ENCODE measurements around the gene PAGR1. TPM values are rescaled to one million over a fixed set of nuclear protein-coding genes. Genes with fewer than 3 reads are reported as not detected.

PAGR1 gene
- total and polyA plus RNA-seq, 2 experiments from 2014 or later: 39.3 to 53.4 TPM

GRCh38 chr16:29852654-29853053, 36.7 kb downstream of the PAGR1 start:
- 74% methylated on average over 7 of the region's 7 CpGs for WGBS (ENCODE audit: low lambda C conversion rate, missing lambda C conversion rate)
- no peak overlapping the region for H3K27ac ChIP-seq
- H3K9me2 ChIP-seq (replicated peaks; ENCODE audit: insufficient read depth): no peaks in the 10 kb centered on the region
- H2AFZ ChIP-seq: no peak overlapping the region
- no peaks in the 10 kb centered on the region for H3K27me3 ChIP-seq
- no peak overlapping the region for H3K4me3 ChIP-seq
- no peaks in the 10 kb centered on the region for H3K36me3 ChIP-seq (replicated peaks; ENCODE audit: insufficient read depth, low read depth)
- no peaks in the 10 kb centered on the region for H3K79me2 ChIP-seq
- TF ChIP-seq CTCF (IDR thresholded peaks at IDR 0.05; ENCODE audit: poor library complexity) (no peak), EZH2 (IDR thresholded peaks at IDR 0.05; ENCODE audit: borderline replicate concordance) (no peak), EZH2phosphoT487 (IDR thresholded peaks at IDR 0.05; ENCODE audit: low read depth, severe bottlenecking, unreplicated experiment) (no peak)
- no peak for DNase-seq (ENCODE audit: low spot score)
- no peak overlapping the region for H3K4me2 ChIP-seq
- no peaks in the 10 kb centered on the region for H3K9me3 ChIP-seq (ENCODE audit: low read depth)
- peaks cover 6% of the 10 kb centered on the region for H3K4me1 ChIP-seq (ENCODE audit: insufficient read depth)
- no peaks in the 10 kb centered on the region for H4K20me1 ChIP-seq (ENCODE audit: insufficient read depth, poor library complexity, severe bottlenecking)

DNA sequence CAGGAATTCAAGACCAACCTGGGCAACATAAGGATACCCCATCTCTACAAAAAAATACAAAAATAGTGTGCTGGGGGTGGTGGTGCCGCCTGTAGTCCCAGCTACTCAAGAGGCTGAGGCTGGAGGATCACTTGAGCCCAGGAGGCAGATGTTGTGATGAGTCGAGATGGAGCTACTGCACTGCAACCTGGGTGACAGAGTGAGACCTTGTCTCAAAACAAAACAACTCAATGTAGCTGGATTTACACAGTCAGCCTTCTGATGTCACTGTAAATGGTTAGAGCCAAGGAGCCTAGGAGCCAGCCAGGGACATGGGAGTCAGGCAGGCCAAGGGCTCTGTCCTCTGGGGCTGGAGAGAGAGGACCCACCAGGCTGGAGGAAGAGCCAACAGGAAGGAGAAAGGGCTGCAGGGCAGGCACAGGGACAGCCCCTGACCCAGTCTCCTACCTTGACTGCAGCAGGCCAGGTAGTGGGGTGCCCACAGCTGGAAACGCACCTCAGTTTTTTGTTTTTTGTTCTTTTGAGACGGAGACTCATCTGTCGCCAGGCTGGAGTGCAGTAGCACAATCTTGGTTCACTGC, 38.7 kb downstream of the PAGR1 start:
- no peak overlapping the region for H3K4me2 ChIP-seq
- H3K4me1 ChIP-seq (ENCODE audit: insufficient read depth): peaks cover 6% of the 10 kb centered on the region
- no peaks in the 10 kb centered on the region for H3K9me3 ChIP-seq (ENCODE audit: low read depth)
- 93% methylated on average over 5 of the region's 5 CpGs for WGBS (ENCODE audit: low lambda C conversion rate, missing lambda C conversion rate)
- TF ChIP-seq EZH2 (IDR thresholded peaks at IDR 0.05; ENCODE audit: borderline replicate concordance): no peak
- no peak for TF ChIP-seq CTCF (IDR thresholded peaks at IDR 0.05; ENCODE audit: poor library complexity)
- TF ChIP-seq EZH2phosphoT487 (IDR thresholded peaks at IDR 0.05; ENCODE audit: low read depth, severe bottlenecking, unreplicated experiment): no peak
- no peaks in the 10 kb centered on the region for H3K79me2 ChIP-seq
- H3K4me3 ChIP-seq: no peak overlapping the region
- H3K9me2 ChIP-seq (replicated peaks; ENCODE audit: insufficient read depth): no peaks in the 10 kb centered on the region
- H2AFZ ChIP-seq: no peak overlapping the region
- H4K20me1 ChIP-seq (ENCODE audit: insufficient read depth, poor library complexity, severe bottlenecking): no peaks in the 10 kb centered on the region
- no peaks in the 10 kb centered on the region for H3K36me3 ChIP-seq (replicated peaks; ENCODE audit: insufficient read depth, low read depth)
- H3K27ac ChIP-seq: no peak overlapping the region
- DNase-seq (ENCODE audit: low spot score): no peak
- no peaks in the 10 kb centered on the region for H3K27me3 ChIP-seq

GRCh38 chr16:29857133-29857760, 41.3 kb downstream of the PAGR1 start:
- Histone ChIP-seq H3K79me2 (peaks cover 16% of the 10 kb centered on the region), H3K27me3 (no peaks in the 10 kb centered on the region), H3K36me3 (replicated peaks; ENCODE audit: insufficient read depth, low read depth) (no peaks in the 10 kb centered on the region), H3K9me3 (ENCODE audit: low read depth) (no peaks in the 10 kb centered on the region), H3K9me2 (replicated peaks; ENCODE audit: insufficient read depth) (no peaks in the 10 kb centered on the region), H3K4me2 (no peak overlapping the region), H2AFZ (no peak overlapping the region), H3K4me3 (no peak overlapping the region), H4K20me1 (ENCODE audit: insufficient read depth, poor library complexity, severe bottlenecking) (no peaks in the 10 kb centered on the region), H3K27ac (peak overlapping the region; percentile 30), H3K4me1 (ENCODE audit: insufficient read depth) (peaks cover 20% of the 10 kb centered on the region)
- WGBS (ENCODE audit: low lambda C conversion rate, missing lambda C conversion rate): 74% methylated on average over 7 of the region's 7 CpGs
- no peak for TF ChIP-seq EZH2 (IDR thresholded peaks at IDR 0.05; ENCODE audit: borderline replicate concordance)
- TF ChIP-seq CTCF (IDR thresholded peaks at IDR 0.05; ENCODE audit: poor library complexity): no peak
- no peak for TF ChIP-seq EZH2phosphoT487 (IDR thresholded peaks at IDR 0.05; ENCODE audit: low read depth, severe bottlenecking, unreplicated experiment)
- no peak for DNase-seq (ENCODE audit: low spot score)
